NT2/D1 (cell line): ENCODE data around the gene RBFOX2.

ENCODE experiments used
- SUZ12 ChIP-seq: IDR thresholded peaks from 2 replicates; pipeline ENCODE4 v1.6.1; 2011; ENCODE audit not compliant: insufficient read length, insufficient read depth; ENCODE audit errors: extremely low read depth
- YY1 ChIP-seq: IDR thresholded peaks from 2 replicates; pipeline ENCODE4 v1.6.1; 2011; ENCODE audit not compliant: insufficient read length, insufficient read depth

DNA sequence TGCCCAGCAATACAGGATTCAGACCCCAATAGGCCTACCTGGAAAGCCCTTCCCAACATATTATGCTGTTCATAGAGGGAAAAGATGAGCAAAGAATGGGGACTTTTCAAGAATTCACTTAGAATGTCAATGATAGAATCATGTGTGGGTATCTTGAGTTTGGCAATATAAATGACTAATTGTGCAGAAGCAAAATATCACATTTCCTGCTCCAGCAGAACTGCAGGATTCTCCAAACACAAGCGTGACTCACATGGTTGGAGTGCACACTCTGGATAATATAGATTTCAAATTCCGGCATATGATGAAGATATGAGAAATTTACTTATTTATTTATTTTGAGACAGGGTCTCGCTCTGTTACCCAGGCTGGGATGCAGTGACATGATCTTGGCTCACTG lies 323.5 kb downstream of the RBFOX2 start:
- TF ChIP-seq YY1 (no peak), SUZ12 (no peak)
